Ovary (tissue), 3 donors: ENCODE data around the gene NRL.

ENCODE experiments used
- CTCF ChIP-seq, 3 donors: fragments of 450-650 bp in 2 of 3; fragments of 200-600 bp in 1 of 3; IDR thresholded peaks; one replicate each; pipeline versions ENCODE4 v1.5.1 to v1.8.0; 2016 to 2022; ENCODE audit warnings: antibody characterized with exemption in 3 of 3, mild to moderate bottlenecking in 1 of 3
- EP300 ChIP-seq: sonication (generic); formaldehyde crosslinking; IDR thresholded peaks from one replicate; pipeline ENCODE4 v1.6.1; 2017; ENCODE audit warnings: antibody characterized with exemption
- POLR2A ChIP-seq: fragments of 450-650 bp; IDR thresholded peaks from one replicate; pipeline ENCODE4 v1.6.1; 2017; ENCODE audit warnings: antibody characterized with exemption, mild to moderate bottlenecking, moderate library complexity
- donor health status: DM: no; HTN: no; CAD: no.

GRCh38 chr14:24059841-24060388, 54.8 kb downstream of the NRL start:
- TF ChIP-seq CTCF (IDR thresholded peaks at IDR 0.05), result no peak
- no peak for TF ChIP-seq EP300
- no peak for TF ChIP-seq POLR2A
